Measurements from ENCODE around the gene ZCCHC9. TPM values are rescaled to one million over a fixed set of nuclear protein-coding genes. Genes with fewer than 3 reads are reported as not detected.
"Not testable (repeated sequence)": the region's sequence is repeated elsewhere in the genome, so short reads cannot be mapped to it uniquely, and the experiment has no call there.

Gene ZCCHC9
- polyA plus RNA-seq, 1 donor from 2014 or later: 31.8 TPM

DNA sequence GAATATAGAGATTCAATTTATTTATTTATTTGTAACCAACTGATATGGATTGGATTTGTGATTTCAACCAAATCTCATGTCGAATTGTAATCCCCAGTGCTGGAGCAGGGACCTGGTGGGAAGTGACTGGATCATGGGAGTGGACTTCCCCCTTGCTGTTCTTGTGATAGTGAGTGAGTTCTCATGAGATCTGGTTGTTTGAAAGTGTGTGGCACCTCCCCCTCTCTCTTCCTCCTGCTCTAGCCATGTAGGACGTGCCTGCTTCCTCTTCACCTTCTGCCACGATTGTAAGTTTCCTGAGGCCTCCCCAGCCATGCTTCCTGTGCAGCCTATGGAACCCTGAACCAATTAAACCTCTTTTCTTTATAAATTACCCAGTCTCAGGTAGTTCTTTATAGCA is 36.8 kb downstream of the ZCCHC9 start:
- not testable (repeated sequence) for H3K4me2 ChIP-seq (ENCODE audit: low read length); H3F3A ChIP-seq (ENCODE audit: insufficient read depth, low read length, poor library complexity, severe bottlenecking); H3K27me3 ChIP-seq (ENCODE audit: insufficient read depth, low read depth, low read length); H3K4me3 ChIP-seq (ENCODE audit: low read length); H3K36me3 ChIP-seq (ENCODE audit: insufficient read depth, low read length); H3K79me2 ChIP-seq (replicated peaks; ENCODE audit: insufficient read depth, low read length); H4K20me1 ChIP-seq (ENCODE audit: insufficient read depth); H3K9me2 ChIP-seq (ENCODE audit: insufficient read depth, low read length); H2AFZ ChIP-seq (ENCODE audit: low read depth, low read length); H3K27ac ChIP-seq (ENCODE audit: low read length); H3K9ac ChIP-seq (ENCODE audit: low read length); H3K9me3 ChIP-seq (ENCODE audit: low read length)

DNA sequence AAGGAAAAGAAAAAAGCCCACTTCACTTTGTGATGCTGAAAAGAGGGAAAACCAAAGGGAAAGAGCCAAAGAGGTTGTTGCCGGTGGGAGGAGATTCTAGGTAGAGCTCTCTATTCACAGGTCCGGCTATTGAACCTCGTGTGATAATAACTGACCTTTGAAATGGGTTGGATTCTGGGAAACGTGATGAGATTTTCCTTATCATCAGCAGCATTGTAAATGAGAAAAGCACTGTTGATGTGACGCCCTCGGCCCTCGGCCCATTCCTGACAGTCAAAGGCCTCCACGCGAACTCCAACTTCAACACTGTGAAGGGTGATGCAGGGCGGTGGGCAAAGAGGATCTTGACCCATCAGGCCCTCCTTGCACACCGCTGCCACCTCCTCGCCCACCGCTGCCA is 43.3 kb downstream of the ZCCHC9 start:
- Histone ChIP-seq H2AFZ (ENCODE audit: low read depth, low read length) (no peak overlapping the region), H3K27me3 (ENCODE audit: insufficient read depth, low read depth, low read length) (no peaks in the 10 kb centered on the region), H4K20me1 (ENCODE audit: insufficient read depth) (no peaks in the 10 kb centered on the region), H3K27ac (ENCODE audit: low read length) (no peak overlapping the region), H3F3A (ENCODE audit: insufficient read depth, low read length, poor library complexity, severe bottlenecking) (no peaks in the 10 kb centered on the region), H3K9ac (ENCODE audit: low read length) (no peak overlapping the region), H3K9me3 (ENCODE audit: low read length) (no peaks in the 10 kb centered on the region), H3K4me2 (ENCODE audit: low read length) (no peak overlapping the region), H3K79me2 (replicated peaks; ENCODE audit: insufficient read depth, low read length) (no peaks in the 10 kb centered on the region), H3K4me3 (ENCODE audit: low read length) (no peak overlapping the region), H3K9me2 (ENCODE audit: insufficient read depth, low read length) (no peaks in the 10 kb centered on the region), H3K36me3 (ENCODE audit: insufficient read depth, low read length) (no peaks in the 10 kb centered on the region)
- TF ChIP-seq POLR2AphosphoS5 (IDR thresholded peaks at IDR 0.05): no peak
- TF ChIP-seq, protein P1, sequence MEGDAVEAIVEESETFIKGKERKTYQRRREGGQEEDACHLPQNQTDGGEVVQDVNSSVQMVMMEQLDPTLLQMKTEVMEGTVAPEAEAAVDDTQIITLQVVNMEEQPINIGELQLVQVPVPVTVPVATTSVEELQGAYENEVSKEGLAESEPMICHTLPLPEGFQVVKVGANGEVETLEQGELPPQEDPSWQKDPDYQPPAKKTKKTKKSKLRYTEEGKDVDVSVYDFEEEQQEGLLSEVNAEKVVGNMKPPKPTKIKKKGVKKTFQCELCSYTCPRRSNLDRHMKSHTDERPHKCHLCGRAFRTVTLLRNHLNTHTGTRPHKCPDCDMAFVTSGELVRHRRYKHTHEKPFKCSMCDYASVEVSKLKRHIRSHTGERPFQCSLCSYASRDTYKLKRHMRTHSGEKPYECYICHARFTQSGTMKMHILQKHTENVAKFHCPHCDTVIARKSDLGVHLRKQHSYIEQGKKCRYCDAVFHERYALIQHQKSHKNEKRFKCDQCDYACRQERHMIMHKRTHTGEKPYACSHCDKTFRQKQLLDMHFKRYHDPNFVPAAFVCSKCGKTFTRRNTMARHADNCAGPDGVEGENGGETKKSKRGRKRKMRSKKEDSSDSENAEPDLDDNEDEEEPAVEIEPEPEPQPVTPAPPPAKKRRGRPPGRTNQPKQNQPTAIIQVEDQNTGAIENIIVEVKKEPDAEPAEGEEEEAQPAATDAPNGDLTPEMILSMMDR (IDR thresholded peaks at IDR 0.05; ENCODE audit: poor library complexity, severe bottlenecking): no peak
- no peak for TF ChIP-seq TAF1 (IDR thresholded peaks at IDR 0.05; ENCODE audit: low read depth)
- TF ChIP-seq RAD21 (conservative IDR thresholded peaks at IDR 0.05): no peak
- no peak for TF ChIP-seq MXI1 (conservative IDR thresholded peaks at IDR 0.05; ENCODE audit: poor library complexity, severe bottlenecking)
- no peak for TF ChIP-seq SMC3 (conservative IDR thresholded peaks at IDR 0.05; ENCODE audit: poor library complexity)
- no peak for TF ChIP-seq EZH2 (IDR thresholded peaks at IDR 0.05; ENCODE audit: borderline replicate concordance, insufficient read depth, low read length, poor library complexity, severe bottlenecking)
- TF ChIP-seq, protein P2, sequence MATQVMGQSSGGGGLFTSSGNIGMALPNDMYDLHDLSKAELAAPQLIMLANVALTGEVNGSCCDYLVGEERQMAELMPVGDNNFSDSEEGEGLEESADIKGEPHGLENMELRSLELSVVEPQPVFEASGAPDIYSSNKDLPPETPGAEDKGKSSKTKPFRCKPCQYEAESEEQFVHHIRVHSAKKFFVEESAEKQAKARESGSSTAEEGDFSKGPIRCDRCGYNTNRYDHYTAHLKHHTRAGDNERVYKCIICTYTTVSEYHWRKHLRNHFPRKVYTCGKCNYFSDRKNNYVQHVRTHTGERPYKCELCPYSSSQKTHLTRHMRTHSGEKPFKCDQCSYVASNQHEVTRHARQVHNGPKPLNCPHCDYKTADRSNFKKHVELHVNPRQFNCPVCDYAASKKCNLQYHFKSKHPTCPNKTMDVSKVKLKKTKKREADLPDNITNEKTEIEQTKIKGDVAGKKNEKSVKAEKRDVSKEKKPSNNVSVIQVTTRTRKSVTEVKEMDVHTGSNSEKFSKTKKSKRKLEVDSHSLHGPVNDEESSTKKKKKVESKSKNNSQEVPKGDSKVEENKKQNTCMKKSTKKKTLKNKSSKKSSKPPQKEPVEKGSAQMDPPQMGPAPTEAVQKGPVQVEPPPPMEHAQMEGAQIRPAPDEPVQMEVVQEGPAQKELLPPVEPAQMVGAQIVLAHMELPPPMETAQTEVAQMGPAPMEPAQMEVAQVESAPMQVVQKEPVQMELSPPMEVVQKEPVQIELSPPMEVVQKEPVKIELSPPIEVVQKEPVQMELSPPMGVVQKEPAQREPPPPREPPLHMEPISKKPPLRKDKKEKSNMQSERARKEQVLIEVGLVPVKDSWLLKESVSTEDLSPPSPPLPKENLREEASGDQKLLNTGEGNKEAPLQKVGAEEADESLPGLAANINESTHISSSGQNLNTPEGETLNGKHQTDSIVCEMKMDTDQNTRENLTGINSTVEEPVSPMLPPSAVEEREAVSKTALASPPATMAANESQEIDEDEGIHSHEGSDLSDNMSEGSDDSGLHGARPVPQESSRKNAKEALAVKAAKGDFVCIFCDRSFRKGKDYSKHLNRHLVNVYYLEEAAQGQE (IDR thresholded peaks at IDR 0.05; ENCODE audit: borderline replicate concordance): no peak
- no peak for TF ChIP-seq EP300 (conservative IDR thresholded peaks at IDR 0.05; ENCODE audit: poor library complexity, severe bottlenecking)

DNA sequence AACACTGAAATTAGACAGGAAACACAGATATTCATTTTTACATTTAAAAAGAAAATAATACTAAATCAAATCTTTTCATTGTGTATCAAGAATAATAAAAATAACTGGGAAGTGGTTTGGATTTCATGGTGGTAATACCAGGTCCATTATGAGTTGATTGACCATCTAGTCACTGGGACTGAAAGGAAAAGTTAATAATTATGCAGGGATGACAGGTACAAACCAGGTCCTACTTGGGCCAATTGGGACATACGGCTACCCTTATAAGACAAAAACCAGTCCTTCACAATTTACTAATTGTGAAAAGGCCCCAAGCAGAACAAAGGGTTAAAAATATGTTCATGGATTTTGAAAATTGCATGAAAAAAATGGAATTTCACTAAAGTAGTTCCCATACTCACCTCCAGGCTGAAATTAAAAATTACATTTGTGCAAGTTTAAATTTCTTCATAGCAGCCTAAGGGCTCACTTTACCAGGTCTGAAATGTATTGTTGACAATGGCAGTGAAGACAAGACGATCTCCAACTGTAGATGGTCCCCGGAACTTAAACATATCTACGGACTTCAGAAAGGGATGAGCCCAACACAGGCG is 44.1 kb downstream of the ZCCHC9 start:
- H3K36me3 ChIP-seq (ENCODE audit: insufficient read depth, low read length): no peaks in the 10 kb centered on the region
- H3K27me3 ChIP-seq (ENCODE audit: insufficient read depth, low read depth, low read length): no peaks in the 10 kb centered on the region
- H3K4me3 ChIP-seq (ENCODE audit: low read length): no peak overlapping the region
- H3K9me3 ChIP-seq (ENCODE audit: low read length): no peaks in the 10 kb centered on the region
- H4K20me1 ChIP-seq (ENCODE audit: insufficient read depth): no peaks in the 10 kb centered on the region
- no peak overlapping the region for H3K4me2 ChIP-seq (ENCODE audit: low read length)
- no peaks in the 10 kb centered on the region for H3K9me2 ChIP-seq (ENCODE audit: insufficient read depth, low read length)
- H2AFZ ChIP-seq (ENCODE audit: low read depth, low read length): no peak overlapping the region
- no peak overlapping the region for H3K9ac ChIP-seq (ENCODE audit: low read length)
- H3K27ac ChIP-seq (ENCODE audit: low read length): no peak overlapping the region
- no peak for TF ChIP-seq POLR2AphosphoS5 (IDR thresholded peaks at IDR 0.05)
- TF ChIP-seq EP300 (conservative IDR thresholded peaks at IDR 0.05; ENCODE audit: poor library complexity, severe bottlenecking): no peak
- TF ChIP-seq EZH2 (IDR thresholded peaks at IDR 0.05; ENCODE audit: borderline replicate concordance, insufficient read depth, low read length, poor library complexity, severe bottlenecking): no peak
- TF ChIP-seq RAD21 (conservative IDR thresholded peaks at IDR 0.05): no peak
- TF ChIP-seq, protein P1 (IDR thresholded peaks at IDR 0.05; ENCODE audit: poor library complexity, severe bottlenecking): no peak
- TF ChIP-seq, protein P2 (IDR thresholded peaks at IDR 0.05; ENCODE audit: borderline replicate concordance): no peak
- TF ChIP-seq MXI1 (conservative IDR thresholded peaks at IDR 0.05; ENCODE audit: poor library complexity, severe bottlenecking): no peak
- TF ChIP-seq TAF1 (IDR thresholded peaks at IDR 0.05; ENCODE audit: low read depth): no peak
- no peak for TF ChIP-seq SMC3 (conservative IDR thresholded peaks at IDR 0.05; ENCODE audit: poor library complexity)
- no peaks in the 10 kb centered on the region for H3K79me2 ChIP-seq (replicated peaks; ENCODE audit: insufficient read depth, low read length)
- H3F3A ChIP-seq (ENCODE audit: insufficient read depth, low read length, poor library complexity, severe bottlenecking): no peaks in the 10 kb centered on the region

All from neural cell (in vitro differentiated cells).